K562 (cell line): ENCODE results near the gene MAP4. TPM values are rescaled to one million over a fixed set of nuclear protein-coding genes. Genes with fewer than 3 reads are reported as not detected.
A peak's percentile ranks its signal among the peaks of the same experiment; 100 is the strongest.

ENCODE experiments used
- ATAC-seq: fragments of 200-7000 bp; cut with Tn5 transposase; 3 replicates; pipeline ENCODE4 v1.9.1; 2020; ENCODE audit warnings: moderate library complexity
- BruUV-seq: library from RNA; stranded (reverse); fragments of 400-500 nt; replicated peaks from 2 replicates; lab custom pipeline; 2021; lab: Mats Ljungman, UMichigan
- CTCF ChIA-PET: fragments of 300-600 bp; formaldehyde crosslinking; extraction: SDS; loops from one replicate; lab custom pipeline; 2021; ENCODE audit warnings: low intra/inter-chr PET ratio; lab: Yijun Ruan, JAX
- POLR2A ChIA-PET: fragments of 300-600, 350-650 bp; sonication (Branson Sonifier 250); formaldehyde crosslinking; extraction: SDS; loops from one replicate; lab custom pipeline; 2021; ENCODE audit warnings: antibody characterized with exemption, inconsistent platforms; lab: Yijun Ruan, JAX
- DNase-seq, 4 experiments: peaks; one replicate each; pipeline versions ENCODE4 v3.0.0 to v3.0.0-alpha.2; 2011 to 2018; ENCODE audit warnings: low spot score in 3 of 4, mixed read lengths in 3 of 4; ENCODE audit errors: extremely low read depth in 1 of 4
- FAIRE-seq: peaks from 2 replicates; lab custom pipeline; 2011; peaks lifted over from hg19 to GRCh38; lab: Jason Lieb, UNC
- H2AFZ ChIP-seq: 2 replicates; pipeline ENCODE4 v1.6.0; 2011; ENCODE audit warnings: low read depth, low read length, control low read depth, inconsistent platforms
- H3K27ac ChIP-seq: fragments of 200-600 bp; 3 replicates; pipeline ENCODE4 v1.8.0; 2011; ENCODE audit warnings: low read depth, mild to moderate bottlenecking, control low read depth, inconsistent platforms, low read length, moderate library complexity, mixed read lengths; ENCODE audit errors: extremely low read depth
- H3K27me3 ChIP-seq, 2 experiments: fragments of 300-600 bp in 1 of 2; 2 replicates in 1 of 2; 3 replicates in 1 of 2; pipeline versions ENCODE4 v1.6.0 to v1.8.0; 2011; ENCODE audit warnings: inconsistent platforms in 2 of 2, low read length in 2 of 2, mild to moderate bottlenecking in 1 of 2, mixed read lengths in 1 of 2, moderate library complexity in 1 of 2; ENCODE audit not compliant: control insufficient read depth in 2 of 2, insufficient read depth in 2 of 2
- H3K36me3 ChIP-seq: fragments of 300-600 bp; 3 replicates; pipeline ENCODE4 v1.8.0; 2011; ENCODE audit warnings: mild to moderate bottlenecking, low read length, inconsistent platforms; ENCODE audit not compliant: control insufficient read depth, insufficient read depth
- H3K4me1 ChIP-seq, 2 experiments: fragments of 200-600 bp in 1 of 2; replicated peaks in 1 of 2; 2 replicates in 1 of 2; 3 replicates in 1 of 2; pipeline versions ENCODE4 v1.5.1 to v1.8.0; 2011; ENCODE audit warnings: inconsistent platforms in 2 of 2, low read length in 2 of 2, mild to moderate bottlenecking in 1 of 2, mixed read lengths in 1 of 2, moderate library complexity in 1 of 2; ENCODE audit not compliant: control insufficient read depth in 2 of 2, insufficient read depth in 2 of 2
- H3K4me2 ChIP-seq: 2 replicates; pipeline ENCODE4 v1.6.1; 2011; ENCODE audit warnings: low read length, control low read depth, inconsistent platforms, mixed read lengths; ENCODE audit not compliant: insufficient read depth
- H3K4me3 ChIP-seq: fragments of 200-600 bp; sonication (generic), shearing (Covaris generic); 2 replicates; pipeline ENCODE4 v1.5.1; 2016; ENCODE audit warnings: control low read depth, inconsistent platforms
- H3K79me2 ChIP-seq: fragments of 200-600 bp; 3 replicates; pipeline ENCODE4 v1.8.0; 2011; ENCODE audit warnings: low read length, inconsistent platforms; ENCODE audit not compliant: control insufficient read depth, insufficient read depth
- H3K9ac ChIP-seq, 2 experiments: 2 replicates each; pipeline versions ENCODE4 v1.6.0 to v1.6.1; 2011; ENCODE audit warnings: low read depth in 2 of 2, low read length in 2 of 2, control low read depth in 1 of 2, inconsistent platforms in 1 of 2, mild to moderate bottlenecking in 1 of 2, mixed read lengths in 1 of 2; ENCODE audit not compliant: insufficient read depth in 1 of 2
- H3K9me1 ChIP-seq: one replicate; pipeline ENCODE4 v1.6.0; 2011; ENCODE audit warnings: inconsistent platforms, mild to moderate bottlenecking, low read length, moderate library complexity; ENCODE audit not compliant: control insufficient read depth, insufficient read depth
- H3K9me3 ChIP-seq: replicated peaks from 2 replicates; pipeline ENCODE4 v1.5.1; 2011; ENCODE audit warnings: low read depth, low read length, inconsistent platforms; ENCODE audit not compliant: control insufficient read depth, insufficient read depth
- H4K20me1 ChIP-seq: replicated peaks from 2 replicates; pipeline ENCODE4 v1.6.1; 2011; ENCODE audit warnings: low read length, inconsistent platforms, mixed read lengths; ENCODE audit not compliant: control insufficient read depth, insufficient read depth
- CBX2 ChIP-seq: fragments of 200-600 bp; sonication (generic); IDR thresholded peaks from one replicate; pipeline ENCODE4 v1.6.1; 2012; ENCODE audit warnings: mild to moderate bottlenecking, low read length, inconsistent platforms; ENCODE audit not compliant: insufficient read depth, poor library complexity, severe bottlenecking
- CUX1 ChIP-seq: fragments of 200-800 bp; sonication (Bioruptor generic); IDR thresholded peaks from 2 replicates; pipeline ENCODE4 v1.6.1; 2016; ENCODE audit warnings: missing genetic modification characterization, missing compliant biosample characterization
- HDAC8 ChIP-seq: fragments of 450-650 bp; IDR thresholded peaks from 2 replicates; pipeline ENCODE4 v1.6.1; 2016; ENCODE audit warnings: mild to moderate bottlenecking, missing genetic modification characterization, moderate library complexity, missing compliant biosample characterization
- JUN ChIP-seq, 2 experiments: sonication (generic) in 1 of 2; formaldehyde crosslinking in 1 of 2; IDR thresholded peaks; 2 replicates each; pipeline versions ENCODE4 v1.6.1 to v1.8.0; 2012 to 2022; ENCODE audit warnings: borderline replicate concordance in 2 of 2, mild to moderate bottlenecking in 2 of 2, improper control_type of control experiment in 1 of 2, low read depth in 1 of 2, low read length in 1 of 2, missing genetic modification reagents in 1 of 2
- MEIS2 ChIP-seq: fragments of 450-650 bp; IDR thresholded peaks from 2 replicates; pipeline ENCODE4 v1.6.1; 2014; ENCODE audit warnings: mild to moderate bottlenecking; ENCODE audit not compliant: partially characterized antibody
- NR2C1 ChIP-seq, 2 experiments: fragments of 450-650 bp; IDR thresholded peaks; 2 replicates each; pipeline ENCODE4 v1.6.1; 2017; ENCODE audit warnings: mild to moderate bottlenecking in 2 of 2, antibody characterized with exemption in 1 of 2, inconsistent platforms in 1 of 2, missing compliant biosample characterization in 1 of 2, missing genetic modification characterization in 1 of 2
- PBX2 ChIP-seq, 2 experiments: IDR thresholded peaks in 1 of 2; conservative IDR thresholded peaks in 1 of 2; 2 replicates each; pipeline ENCODE4 v1.6.1; 2016; ENCODE audit warnings: low read depth in 2 of 2, mild to moderate bottlenecking in 1 of 2, missing compliant biosample characterization in 1 of 2, missing genetic modification characterization in 1 of 2, moderate library complexity in 1 of 2
- PTRF ChIP-seq: fragments of 450-650 bp; IDR thresholded peaks from 2 replicates; pipeline ENCODE4 v1.6.1; 2016; ENCODE audit warnings: mild to moderate bottlenecking, missing genetic modification characterization, missing compliant biosample characterization
- RBM25 ChIP-seq: fragments of 200-400 bp; formaldehyde crosslinking; IDR thresholded peaks from 2 replicates; pipeline ENCODE4 v1.6.1; 2018; ENCODE audit warnings: low read length, low read depth, moderate library complexity; ENCODE audit not compliant: severe bottlenecking
- SETDB1 ChIP-seq: IDR thresholded peaks from one replicate; pipeline ENCODE4 v1.6.1; 2012; ENCODE audit warnings: low read length, control low read depth, inconsistent platforms
- ZNF121 ChIP-seq: sonication (generic); formaldehyde crosslinking; conservative IDR thresholded peaks from 2 replicates; pipeline ENCODE4 v1.8.0; 2022; ENCODE audit warnings: missing genetic modification reagents
- ZNF311 ChIP-seq: fragments of 250-450 bp; sonication (Bioruptor Pico); IDR thresholded peaks from 2 replicates; pipeline ENCODE4 v1.4.0; 2020; ENCODE audit warnings: mild to moderate bottlenecking, moderate library complexity
- ZNF589 ChIP-seq: fragments of 200-800 bp; sonication (Bioruptor generic); IDR thresholded peaks from 2 replicates; pipeline ENCODE4 v1.6.1; 2016; ENCODE audit warnings: low read depth, missing genetic modification characterization, missing compliant biosample characterization
- ZNF707 ChIP-seq: fragments of 250-450 bp; sonication (Bioruptor Pico); conservative IDR thresholded peaks from 2 replicates; pipeline ENCODE4 v1.8.0; 2022; ENCODE audit warnings: inconsistent platforms, mild to moderate bottlenecking, moderate library complexity
- WGBS: fragments of 100-300 bp; shearing (Covaris generic); methylation state at CpG from one replicate; pipeline ENCODE4 v1.1.6; 2016; ENCODE audit warnings: low coverage, mixed read lengths; ENCODE audit not compliant: insufficient coverage; ENCODE audit errors: missing lambda C conversion rate; 5-methylcytosine and 5-hydroxymethylcytosine counted together
- in situ Hi-C: fragments of 300-500 bp; cut with MboI; formaldehyde crosslinking; loops from 4 replicates; pipeline ENCODE4 v1.15.0; 2018; ENCODE audit warnings: inconsistent platforms, mixed read lengths
- intact Hi-C: fragments of 100-400 bp; cut with micrococcal nuclease; formaldehyde crosslinking; loops from 2 replicates; pipeline ENCODE4 v1.14.2; 2022
- polyA plus RNA-seq, 8 experiments: library from polyadenylated mRNA; depleted of rRNA in 4 of 8; stranded (reverse) in 5 of 8; unstranded in 3 of 8; fragments of >200 nt; fragmentation: Nextera tagmentation in 2 of 8; fragmentation: Illumina TruSeq in 1 of 8; extraction: Ambion mirVana in 2 of 8; extraction: Trizol in 1 of 8; gene quantifications; 2 replicates each; pipeline versions ENCODE4 v1.2.1 to v1.2.3, GENCODE V29; 2011 to 2014; ENCODE audit warnings: inconsistent platforms in 1 of 8, missing spikeins in 1 of 8
- total RNA-seq, 7 experiments: library from RNA; depleted of rRNA in 6 of 7; stranded (reverse); fragments of >200 nt in 6 of 7; fragmentation: Illumina TruSeq in 2 of 7; extraction: Trizol in 2 of 7; gene quantifications; 2 replicates each; pipeline versions ENCODE4 v1.2.1 to v1.2.3, GENCODE V29; 2011 to 2021; ENCODE audit warnings: low replicate concordance in 1 of 7

Gene MAP4
- total and polyA plus RNA-seq, 9 of the 15 experiments (the other 6 are each of a cell fraction or from before 2014, with no cell fraction given): 13.3 to 141 (median 36.8) TPM

GRCh38 chr3:47885168-47885567 lies 131.0 kb downstream of the MAP4 start:
- ChIA-PET POLR2A (no interaction called here), CTCF (no interaction called here)
- no peak for FAIRE-seq
- no peak overlapping the region for H3K4me3 ChIP-seq
- no peaks in the 10 kb centered on the region for H3K27me3 ChIP-seq
- BruUV-seq: no TSS peak
- intact Hi-C loops: no loop called here
- H3K4me2 ChIP-seq: no peak overlapping the region
- H3K9me1 ChIP-seq: no peaks in the 10 kb centered on the region
- no peak overlapping the region for H3K9ac ChIP-seq
- no peak for ATAC-seq
- H3K4me1 ChIP-seq: no peaks in the 10 kb centered on the region; a peak in 1 of 5 replicates
- no peak for DNase-seq
- no CpG with 5 or more reads among the region's 1 CpG for WGBS
- no peaks in the 10 kb centered on the region for H3K9me3 ChIP-seq
- no peaks in the 10 kb centered on the region for H3K79me2 ChIP-seq
- no peak overlapping the region for H2AFZ ChIP-seq
- H4K20me1 ChIP-seq: no peaks in the 10 kb centered on the region
- peaks cover 29% of the 10 kb centered on the region; the same call in 2 of the 3 replicates for H3K36me3 ChIP-seq
- H3K27ac ChIP-seq: no peak overlapping the region
- in situ Hi-C loops: no loop called here
- TF ChIP-seq CUX1: peak; percentile 91
- TF ChIP-seq NR2C1 (IDR thresholded peaks at IDR 0.05): 0 out of 2 replicates have a peak, but pooled peaks have one; percentile 29
- TF ChIP-seq NR2C1 (tag; IDR thresholded peaks at IDR 0.05): no peak
- peak; percentile 65 for TF ChIP-seq RBM25
- TF ChIP-seq ZNF311 (CRISPR knock-in tag): no peak
- no peak for TF ChIP-seq JUN (IDR thresholded peaks at IDR 0.05; ENCODE audit: borderline replicate concordance, low read depth, low read length)
- TF ChIP-seq JUN (CRISPR knock-in tag; IDR thresholded peaks at IDR 0.05; ENCODE audit: borderline replicate concordance): no peak
- TF ChIP-seq PTRF (tag): no peak
- no peak for TF ChIP-seq HDAC8 (tag)
- no peak for TF ChIP-seq ZNF589
- TF ChIP-seq CBX2: no peak
- TF ChIP-seq PBX2 (CRISPR knock-in tag; IDR thresholded peaks at IDR 0.05; ENCODE audit: low read depth): no peak
- peak; percentile 71 for TF ChIP-seq PBX2 (tag; conservative IDR thresholded peaks at IDR 0.05; ENCODE audit: low read depth)
- TF ChIP-seq ZNF121 (CRISPR knock-in tag): peak; percentile 98
- peak; percentile 51 for TF ChIP-seq MEIS2
- TF ChIP-seq ZNF707 (CRISPR knock-in tag): no peak
- no peak for TF ChIP-seq SETDB1
